Lower leg skin (tissue), 3 donors: ENCODE measurements around the gene POFUT1.

ENCODE experiments used
- CTCF ChIP-seq, 3 donors: fragments of 450-650 bp; IDR thresholded peaks; one replicate each; pipeline ENCODE4 v1.5.1; 2016; ENCODE audit warnings: antibody characterized with exemption in 3 of 3, mild to moderate bottlenecking in 3 of 3, moderate library complexity in 2 of 3
- POLR2A ChIP-seq, 2 donors: fragments of 450-650 bp; IDR thresholded peaks; one replicate each; pipeline ENCODE4 v1.6.1; 2016 to 2017; ENCODE audit warnings: antibody characterized with exemption in 2 of 2, mild to moderate bottlenecking in 1 of 2, moderate library complexity in 1 of 2

DNA sequence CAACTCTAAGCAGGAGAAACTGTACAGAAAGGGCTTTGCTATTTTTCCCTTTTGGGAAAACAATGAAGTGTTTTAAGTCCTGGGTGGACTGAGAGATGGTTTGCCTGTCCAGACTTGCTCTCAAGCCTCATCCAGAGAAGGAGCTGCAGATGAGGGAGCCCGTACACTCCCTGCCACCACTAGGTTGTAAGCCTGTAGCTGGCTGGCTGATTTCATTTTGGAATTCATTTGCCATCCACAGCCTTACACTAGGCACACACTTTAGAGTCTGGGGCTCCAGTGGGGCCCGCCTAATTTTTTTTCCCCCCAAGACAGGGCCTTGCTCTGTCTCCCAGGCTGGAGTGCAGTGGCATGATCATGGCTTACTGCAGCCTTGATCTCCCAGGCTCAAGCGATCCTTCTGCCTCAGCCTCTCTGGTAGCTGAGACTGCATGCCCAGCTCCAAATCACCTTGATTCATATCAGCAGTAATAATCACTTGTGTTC, 28.4 kb downstream of the POFUT1 start:
- TF ChIP-seq CTCF (IDR thresholded peaks at IDR 0.05) (no peak), POLR2A (IDR thresholded peaks at IDR 0.05) (no peak)
